AG10803 (cell line): Measurements from ENCODE around the gene APOBEC3A.

Experiments used
- DNase-seq: peaks from one replicate; pipeline ENCODE4 v3.0.0; 2010; ENCODE audit warnings: low read depth
- H3K4me3 ChIP-seq: 2 replicates; pipeline ENCODE4 v1.5.1; 2011; ENCODE audit warnings: mild to moderate bottlenecking, low read length, control low read depth
- TF ChIP-seq, protein P1 (sequence below): conservative IDR thresholded peaks from 2 replicates; pipeline ENCODE4 v1.5.1; 2011; ENCODE audit warnings: mild to moderate bottlenecking, low read length, control low read depth, inconsistent platforms

The APOBEC3A gene

DNA sequence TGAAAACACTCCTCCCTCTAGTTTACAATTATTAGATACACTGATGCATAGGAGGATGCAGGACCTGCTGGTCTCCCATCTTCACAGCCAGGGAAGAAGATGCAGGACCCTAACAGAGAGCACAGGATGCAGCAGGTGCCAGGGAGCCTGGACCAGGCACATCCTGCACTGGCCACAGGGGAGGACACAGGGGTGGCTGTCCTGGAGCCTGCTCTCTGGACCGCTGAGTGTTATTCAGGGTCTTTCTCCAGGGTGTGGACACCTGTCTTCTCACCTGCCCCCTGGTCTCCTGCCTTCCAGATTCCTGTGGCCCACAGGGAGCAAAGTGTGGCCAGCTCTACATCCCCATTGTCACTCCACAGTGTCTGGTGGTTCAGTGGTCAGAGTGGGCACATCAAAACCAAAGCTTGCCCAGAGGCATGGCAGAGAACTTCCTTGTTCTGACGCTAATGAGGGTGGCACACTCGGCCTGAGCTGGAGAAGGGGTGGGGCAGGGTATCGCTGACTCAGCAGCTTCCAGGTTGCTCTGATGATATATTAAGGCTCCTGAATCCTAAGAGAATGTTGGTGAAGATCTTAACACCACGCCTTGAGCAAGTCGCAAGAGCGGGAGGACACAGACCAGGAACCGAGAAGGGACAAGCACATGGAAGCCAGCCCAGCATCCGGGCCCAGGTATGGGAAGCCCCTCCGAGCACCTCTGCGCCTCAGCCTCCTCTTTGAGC, at the start of gene APOBEC3A:
TSS of gene APOBEC3A (plus strand) at position 564 of the 725 bp plus-strand sequence. CDS start at position 647, 83 bp downstream.
- TF ChIP-seq, protein P1, sequence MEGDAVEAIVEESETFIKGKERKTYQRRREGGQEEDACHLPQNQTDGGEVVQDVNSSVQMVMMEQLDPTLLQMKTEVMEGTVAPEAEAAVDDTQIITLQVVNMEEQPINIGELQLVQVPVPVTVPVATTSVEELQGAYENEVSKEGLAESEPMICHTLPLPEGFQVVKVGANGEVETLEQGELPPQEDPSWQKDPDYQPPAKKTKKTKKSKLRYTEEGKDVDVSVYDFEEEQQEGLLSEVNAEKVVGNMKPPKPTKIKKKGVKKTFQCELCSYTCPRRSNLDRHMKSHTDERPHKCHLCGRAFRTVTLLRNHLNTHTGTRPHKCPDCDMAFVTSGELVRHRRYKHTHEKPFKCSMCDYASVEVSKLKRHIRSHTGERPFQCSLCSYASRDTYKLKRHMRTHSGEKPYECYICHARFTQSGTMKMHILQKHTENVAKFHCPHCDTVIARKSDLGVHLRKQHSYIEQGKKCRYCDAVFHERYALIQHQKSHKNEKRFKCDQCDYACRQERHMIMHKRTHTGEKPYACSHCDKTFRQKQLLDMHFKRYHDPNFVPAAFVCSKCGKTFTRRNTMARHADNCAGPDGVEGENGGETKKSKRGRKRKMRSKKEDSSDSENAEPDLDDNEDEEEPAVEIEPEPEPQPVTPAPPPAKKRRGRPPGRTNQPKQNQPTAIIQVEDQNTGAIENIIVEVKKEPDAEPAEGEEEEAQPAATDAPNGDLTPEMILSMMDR: no peak
- no peak for DNase-seq
- H3K4me3 ChIP-seq: no peak within 1 kb of the TSS

DNA sequence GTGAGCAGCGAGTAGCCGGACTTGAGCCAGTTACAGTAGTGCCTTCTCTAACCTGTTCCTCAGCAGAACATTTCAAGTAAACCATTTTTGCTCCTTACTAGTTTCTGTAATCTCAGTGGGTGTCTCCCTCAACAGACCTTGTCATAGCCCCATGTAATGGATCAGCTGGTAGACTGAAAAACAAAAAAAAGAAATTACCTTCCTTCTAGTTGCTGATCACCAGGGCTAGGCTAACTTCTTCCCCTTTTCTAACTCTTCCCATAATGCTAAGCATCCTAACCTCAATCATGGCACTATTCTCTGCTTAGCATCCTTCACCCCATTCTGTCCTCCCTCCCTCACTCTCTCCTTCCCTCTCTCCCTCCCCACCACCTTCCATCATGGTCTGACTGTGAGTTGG, 49.6 kb upstream of the APOBEC3A start:
- no peak overlapping the region for H3K4me3 ChIP-seq
- TF ChIP-seq, protein P1: no peak
- DNase-seq: no peak

DNA sequence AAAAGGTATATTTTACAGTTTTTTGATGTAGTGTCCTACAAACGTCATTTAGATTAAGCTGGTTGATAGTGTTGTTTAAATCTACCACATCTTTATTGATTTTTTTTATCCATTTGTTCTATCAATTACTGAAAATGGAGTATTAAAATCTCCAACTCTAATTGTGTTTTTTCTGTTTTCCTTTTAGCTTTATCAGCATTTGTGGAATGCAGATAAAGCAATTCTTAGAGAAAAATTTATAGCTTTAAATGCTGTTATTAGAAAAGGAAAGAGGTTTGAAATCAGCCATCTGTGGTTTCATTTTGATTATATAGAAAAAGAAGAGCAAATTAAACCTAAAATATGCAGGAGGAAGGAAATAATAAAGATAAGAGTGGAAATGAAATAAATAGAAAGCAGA, 46.0 kb upstream of the APOBEC3A start:
- no peak overlapping the region for H3K4me3 ChIP-seq
- DNase-seq: no peak
- TF ChIP-seq, protein P1: no peak

DNA sequence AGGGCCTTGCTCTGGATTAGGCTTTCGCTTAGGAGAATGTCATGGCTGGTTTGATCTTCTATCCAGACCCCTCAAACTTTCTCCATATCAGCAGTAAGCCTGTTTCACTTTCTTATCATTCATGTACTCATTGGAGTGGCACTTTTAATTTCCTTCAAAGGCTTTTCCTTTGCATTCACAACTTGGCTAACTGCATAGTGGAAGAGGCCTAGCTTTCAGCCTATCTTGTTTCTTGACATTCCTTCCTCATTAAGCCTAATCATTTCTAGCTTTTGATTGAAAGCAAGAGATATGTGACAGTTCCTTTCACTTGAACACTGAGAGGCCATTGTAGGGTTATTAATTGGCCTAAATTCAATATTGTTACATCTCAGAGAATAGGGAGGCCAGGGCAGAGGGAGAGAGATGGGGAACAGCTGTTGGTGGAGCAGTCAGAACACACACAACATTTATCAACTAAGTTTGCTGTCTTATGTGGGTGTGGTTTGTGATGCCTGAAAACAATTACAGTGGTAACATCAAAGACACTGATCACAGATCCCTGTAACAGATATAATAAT, 37.7 kb upstream of the APOBEC3A start:
- TF ChIP-seq, protein P1: no peak
- no peak for DNase-seq
- no peak overlapping the region for H3K4me3 ChIP-seq

DNA sequence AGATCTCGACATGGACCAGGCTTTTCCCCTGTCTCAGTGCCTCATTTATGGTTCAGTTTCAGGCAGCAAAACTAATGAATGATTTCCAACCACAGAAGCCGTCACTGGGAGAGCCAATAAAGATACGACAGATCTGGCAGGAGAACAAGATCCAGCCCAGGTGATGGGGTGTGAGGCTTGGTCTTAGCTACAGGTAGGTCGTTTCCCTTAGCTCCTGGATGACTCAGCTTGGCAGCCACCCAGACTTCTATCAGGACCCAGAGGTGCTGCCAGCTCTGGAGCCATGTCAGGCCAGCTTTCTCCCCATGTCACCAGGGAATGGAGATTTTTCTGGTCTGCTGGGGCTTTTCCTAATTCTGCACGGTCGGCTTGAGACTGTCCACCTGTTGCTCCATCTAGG, 36.3 kb upstream of the APOBEC3A start:
- DNase-seq: no peak
- H3K4me3 ChIP-seq: no peak overlapping the region
- TF ChIP-seq, protein P1: no peak

DNA sequence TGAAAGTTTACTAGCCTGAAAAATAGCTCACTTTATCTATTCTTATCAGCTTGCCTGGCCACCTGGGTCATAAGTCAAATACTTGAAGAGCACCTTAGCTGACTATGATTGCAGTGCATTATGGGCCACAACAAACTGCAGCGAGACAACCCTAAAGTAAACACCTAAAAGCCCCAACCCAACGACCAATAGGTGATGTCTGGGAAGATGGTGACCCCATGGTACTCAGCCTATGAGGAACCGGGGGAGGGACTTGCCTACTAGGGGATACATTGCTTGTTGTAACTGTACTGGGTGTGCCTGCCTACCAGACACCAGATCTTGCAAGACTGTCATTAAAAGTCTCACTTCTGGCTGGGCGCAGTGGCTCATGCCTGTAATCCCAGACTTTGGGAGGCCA, 35.6 kb upstream of the APOBEC3A start:
- TF ChIP-seq, protein P1: no peak
- DNase-seq: no peak
- H3K4me3 ChIP-seq: no peak overlapping the region
